Smooth muscle cell (in vitro differentiated cells): Measurements from ENCODE around the gene BRD7. TPM values are rescaled to one million over a fixed set of nuclear protein-coding genes. Genes with fewer than 3 reads are reported as not detected.

Experiments used
- DNase-seq: peaks from one replicate; lab custom pipeline; 2025; ENCODE audit not compliant: unreplicated experiment; lab: John Stamatoyannopoulos, UW
- H2AFZ ChIP-seq: fragments of 200-600 bp; sonication (generic); 2 replicates; pipeline ENCODE4 v1.6.0; 2016; ENCODE audit warnings: antibody characterized with exemption, low read depth, mild to moderate bottlenecking
- H3F3A ChIP-seq: fragments of 200-600 bp; sonication (generic); 2 replicates; pipeline ENCODE4 v1.6.0; 2017; ENCODE audit warnings: antibody characterized with exemption, low read depth
- H3K27ac ChIP-seq: fragments of 200-600 bp; sonication (generic); 2 replicates; pipeline ENCODE4 v1.5.1; 2016; ENCODE audit warnings: low read depth, mild to moderate bottlenecking
- H3K27me3 ChIP-seq: fragments of 200-600 bp; sonication (generic); 2 replicates; pipeline ENCODE4 v1.6.1; 2016; ENCODE audit warnings: low read depth, mild to moderate bottlenecking
- H3K36me3 ChIP-seq: fragments of 200-600 bp; sonication (generic); 2 replicates; pipeline ENCODE4 v1.5.1; 2016; ENCODE audit warnings: low read depth
- H3K4me1 ChIP-seq: fragments of 200-600 bp; sonication (generic); 2 replicates; pipeline ENCODE4 v1.5.1; 2016; ENCODE audit warnings: low read depth
- H3K4me2 ChIP-seq: fragments of 200-600 bp; sonication (generic); 2 replicates; pipeline ENCODE4 v1.6.0; 2016; ENCODE audit warnings: mild to moderate bottlenecking
- H3K4me3 ChIP-seq: fragments of 200-600 bp; sonication (generic); 2 replicates; pipeline ENCODE4 v1.5.1; 2016; ENCODE audit warnings: mild to moderate bottlenecking
- H3K79me2 ChIP-seq: fragments of 200-600 bp; sonication (generic); 2 replicates; pipeline ENCODE4 v1.6.0; 2016; ENCODE audit warnings: low read depth, mild to moderate bottlenecking
- H3K9ac ChIP-seq: fragments of 200-600 bp; sonication (generic); 2 replicates; pipeline ENCODE4 v1.6.0; 2016; ENCODE audit warnings: low read depth
- H3K9me3 ChIP-seq: fragments of 200-600 bp; sonication (generic); replicated peaks from 2 replicates; pipeline ENCODE4 v1.5.1; 2016; ENCODE audit warnings: low read depth
- H4K20me1 ChIP-seq: fragments of 200-600 bp; sonication (generic); 2 replicates; pipeline ENCODE4 v1.6.0; 2016; ENCODE audit warnings: low read depth
- CTCF ChIP-seq: fragments of 200-600 bp; sonication (generic); IDR thresholded peaks from 2 replicates; pipeline ENCODE4 v1.5.1; 2017; ENCODE audit warnings: borderline replicate concordance, mild to moderate bottlenecking, antibody characterized with exemption; ENCODE audit not compliant: insufficient read depth, poor library complexity, severe bottlenecking
- WGBS: methylation state at CpG from one replicate; pipeline ENCODE4 v1.1.7; 2016; ENCODE audit warnings: low lambda C conversion rate; 5-methylcytosine and 5-hydroxymethylcytosine counted together
- polyA plus RNA-seq: library from polyadenylated mRNA; unstranded; fragments of >200 nt; fragmentation: Nextera tagmentation; extraction: Ambion mirVana; gene quantifications from 2 replicates; pipeline ENCODE4 v1.2.1, GENCODE V29; 2016
- total RNA-seq: library from RNA; depleted of rRNA; stranded (reverse); fragments of >200 nt; gene quantifications from 2 replicates; pipeline ENCODE4 v1.2.3, GENCODE V29; 2014

The BRD7 gene
- total and polyA plus RNA-seq, 2 experiments from 2014 or later = 33.9 to 40.4 TPM

DNA sequence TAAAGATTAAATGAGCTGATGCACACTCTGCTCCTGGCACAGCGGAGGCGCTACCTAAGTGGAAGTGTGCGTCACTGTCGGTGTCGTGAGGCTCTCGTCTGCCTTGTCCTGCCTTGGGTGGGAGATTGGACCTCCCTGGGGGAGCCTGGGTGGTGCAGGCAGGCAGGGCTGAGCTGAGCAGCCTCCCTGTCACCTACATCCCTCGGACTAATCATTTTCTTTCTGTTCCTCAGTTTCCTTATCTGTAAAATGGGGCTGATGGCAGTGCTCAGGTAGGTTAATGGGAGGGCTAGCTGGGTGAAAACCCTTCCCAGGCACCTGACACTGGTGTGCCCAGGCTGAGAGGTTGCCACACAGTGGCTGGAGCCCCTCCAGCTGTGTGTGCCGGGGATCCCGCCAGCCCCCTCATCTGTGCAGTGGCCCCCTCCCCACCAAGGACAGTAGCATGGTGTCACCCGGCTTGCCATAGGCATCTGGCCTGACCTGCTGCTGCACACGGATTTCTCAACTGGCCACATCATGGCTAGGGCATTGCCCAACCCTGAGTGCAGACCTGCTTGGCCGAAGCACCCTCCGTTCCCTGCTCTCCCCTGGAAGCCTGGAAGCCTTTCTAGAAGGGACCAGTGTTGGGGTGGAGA is 98.2 kb downstream of the BRD7 start:
- Histone ChIP-seq H3F3A (no peaks in the 10 kb centered on the region), H3K27ac (no peak overlapping the region), H3K9me3 (no peaks in the 10 kb centered on the region), H2AFZ (no peak overlapping the region), H3K27me3 (no peaks in the 10 kb centered on the region), H3K9ac (no peak overlapping the region), H4K20me1 (peaks cover 58% of the 10 kb centered on the region), H3K4me2 (no peak overlapping the region), H3K36me3 (no peaks in the 10 kb centered on the region), H3K4me1 (peaks cover 10% of the 10 kb centered on the region), H3K79me2 (peaks cover 14% of the 10 kb centered on the region), H3K4me3 (no peak overlapping the region)
- WGBS = 95% methylated on average over 13 of the region's 13 CpGs
- no peak for TF ChIP-seq CTCF
- DNase-seq = no peak

GRCh38 chr16:50269769-50270509 is 98.8 kb downstream of the BRD7 start:
- Histone ChIP-seq H4K20me1 (peaks cover 51% of the 10 kb centered on the region), H3K9me3 (no peaks in the 10 kb centered on the region), H3F3A (no peaks in the 10 kb centered on the region), H3K4me1 (peaks cover 10% of the 10 kb centered on the region), H3K4me2 (no peak overlapping the region), H2AFZ (no peak overlapping the region), H3K79me2 (peaks cover 14% of the 10 kb centered on the region), H3K4me3 (no peak overlapping the region), H3K9ac (no peak overlapping the region), H3K27me3 (no peaks in the 10 kb centered on the region), H3K36me3 (no peaks in the 10 kb centered on the region), H3K27ac (no peak overlapping the region)
- WGBS = 93% methylated on average over 12 of the region's 12 CpGs
- no peak for DNase-seq
- TF ChIP-seq CTCF = no peak

- Histone ChIP-seq H3F3A (no peaks in the 10 kb centered on the region), H3K4me2 (no peak overlapping the region), H3K9me3 (no peaks in the 10 kb centered on the region), H2AFZ (no peak overlapping the region), H3K27ac (no peak overlapping the region), H3K79me2 (peaks cover 14% of the 10 kb centered on the region), H4K20me1 (peaks cover 45% of the 10 kb centered on the region), H3K36me3 (no peaks in the 10 kb centered on the region), H3K27me3 (no peaks in the 10 kb centered on the region), H3K9ac (no peak overlapping the region), H3K4me1 (peaks cover 10% of the 10 kb centered on the region), H3K4me3 (no peak overlapping the region)
- WGBS = 96% methylated on average over 13 of the region's 13 CpGs
- TF ChIP-seq CTCF = no peak
- no peak for DNase-seq
These were observed 99.6 kb downstream of the BRD7 start for GRCh38 chr16:50269061-50269705.
